Cerebellar nuclear complex (tissue), 1 donor: ENCODE measurements around the gene PISD.
"Not testable (repeated sequence)": the region's sequence is repeated elsewhere in the genome, so short reads cannot be mapped to it uniquely, and the experiment has no call there.

Experiments
- DNase-seq, 2 experiments: peaks; one replicate each; lab custom pipeline; 2025; lab: John Stamatoyannopoulos, UW

The PISD gene

GRCh38 chr22:31607696-31608095 lies 54.3 kb downstream of the PISD start:
- no peak for DNase-seq

- peak in 1 of 2 experiments; percentile 52 for DNase-seq
Observed at GRCh38 chr22:31605851-31606585, 56.0 kb downstream of the PISD start.

- no peak for DNase-seq
Observed at GRCh38 chr22:31604746-31605705, 57.0 kb downstream of the PISD start.

- DNase-seq, result no peak
Observed at GRCh38 chr22:31604137-31604705, 57.8 kb downstream of the PISD start.

- no peak for DNase-seq
Observed at GRCh38 chr22:31603574-31603973, 58.4 kb downstream of the PISD start.

- no peak for DNase-seq
Observed at GRCh38 chr22:31603081-31603525, 58.9 kb downstream of the PISD start.

GRCh38 chr22:31602259-31602952 lies 59.6 kb downstream of the PISD start:
- DNase-seq, result no peak

- no peak for DNase-seq
Observed at GRCh38 chr22:31595271-31595670, 66.7 kb downstream of the PISD start.

- DNase-seq, result not testable (repeated sequence)
Observed at GRCh38 chr22:31590161-31590560, 71.9 kb downstream of the PISD start.

GRCh38 chr22:31588970-31589675 lies 72.9 kb downstream of the PISD start:
- no peak for DNase-seq

- no peak for DNase-seq
Observed at GRCh38 chr22:31586137-31586920, 75.7 kb downstream of the PISD start.

- no peak for DNase-seq
Observed at GRCh38 chr22:31585161-31585859, 76.7 kb downstream of the PISD start.

GRCh38 chr22:31584804-31585160 lies 77.2 kb downstream of the PISD start:
- DNase-seq, result no peak

- DNase-seq, result no peak
Observed at GRCh38 chr22:31583861-31584485, 78.0 kb downstream of the PISD start.

- peak in 1 of 2 experiments; percentile 13 for DNase-seq
Observed at GRCh38 chr22:31579835-31580242, 82.2 kb downstream of the PISD start.

GRCh38 chr22:31578171-31578570 lies 83.8 kb downstream of the PISD start:
- DNase-seq, result peak in 1 of 2 experiments; percentile 18

GRCh38 chr22:31577711-31578110 lies 84.3 kb downstream of the PISD start:
- peak; percentile 37 to 91 for DNase-seq

GRCh38 chr22:31575190-31575589 lies 86.8 kb downstream of the PISD start:
- peak; percentile 75 to 95 for DNase-seq

- DNase-seq, result no peak
Observed at GRCh38 chr22:31574055-31574670, 87.9 kb downstream of the PISD start.
